HTERT RPE-1 (cell line): Measurements from ENCODE around the gene MLLT1.
"Not testable (repeated sequence)": the region's sequence is repeated elsewhere in the genome, so short reads cannot be mapped to it uniquely, and the experiment has no call there.

Experiments
- in situ Hi-C: fragments of 300-500 bp; cut with MboI; formaldehyde crosslinking; loops from 4 replicates; pipeline ENCODE4 v1.14.3; 2020; ENCODE audit warnings: low sequenced_read_pairs

MLLT1 gene

GRCh38 chr19:6279931-6280591 lies at the start of gene MLLT1:
Gene MLLT1 (minus strand): TSS chr19:6279975. CDS start chr19:6279784, 191 bp downstream.
- in situ Hi-C loops, result no loop called here

- in situ Hi-C loops, result no loop called here
Observed at GRCh38 chr19:6326815-6327214, 47.0 kb upstream of the MLLT1 start.

GRCh38 chr19:6325614-6326013 lies 45.8 kb upstream of the MLLT1 start:
- in situ Hi-C loops, result no loop called here

GRCh38 chr19:6324757-6325156 lies 45.0 kb upstream of the MLLT1 start:
- in situ Hi-C loops, result no loop called here

GRCh38 chr19:6322284-6322683 lies 42.5 kb upstream of the MLLT1 start:
- in situ Hi-C loops, result no loop called here

GRCh38 chr19:6319376-6319775 lies 39.6 kb upstream of the MLLT1 start:
- in situ Hi-C loops, result no loop called here

- in situ Hi-C loops, result no loop called here
Observed at GRCh38 chr19:6318772-6319171, 39.0 kb upstream of the MLLT1 start.

GRCh38 chr19:6315646-6316045 lies 35.9 kb upstream of the MLLT1 start:
- in situ Hi-C loops, result not testable (repeated sequence)

GRCh38 chr19:6313398-6313969 lies 33.7 kb upstream of the MLLT1 start:
- in situ Hi-C loops, result no loop called here

GRCh38 chr19:6312018-6312417 lies 32.2 kb upstream of the MLLT1 start:
- in situ Hi-C loops, result no loop called here

GRCh38 chr19:6298413-6298812 lies 18.6 kb upstream of the MLLT1 start:
- in situ Hi-C loops, result no loop called here

- in situ Hi-C loops, result no loop called here
Observed at GRCh38 chr19:6297202-6297601, 17.4 kb upstream of the MLLT1 start.

GRCh38 chr19:6292006-6292405 lies 12.2 kb upstream of the MLLT1 start:
- in situ Hi-C loops, result no loop called here

- in situ Hi-C loops, result no loop called here
Observed at GRCh38 chr19:6288737-6289136, 9.0 kb upstream of the MLLT1 start.

- in situ Hi-C loops, result no loop called here
Observed at GRCh38 chr19:6287269-6287885, 7.6 kb upstream of the MLLT1 start.

- in situ Hi-C loops, result no loop called here
Observed at GRCh38 chr19:6286676-6287075, 6.9 kb upstream of the MLLT1 start.

- in situ Hi-C loops, result not testable (repeated sequence)
Observed at GRCh38 chr19:6282393-6282792, 2.6 kb upstream of the MLLT1 start.

GRCh38 chr19:6279620-6279930 lies 200 bp downstream of the MLLT1 start:
- in situ Hi-C loops, result no loop called here

- in situ Hi-C loops, result no loop called here
Observed at GRCh38 chr19:6278740-6279619, 795 bp downstream of the MLLT1 start.

GRCh38 chr19:6278051-6278450 lies 1.7 kb downstream of the MLLT1 start:
- in situ Hi-C loops, result no loop called here

- in situ Hi-C loops, result no loop called here
Observed at GRCh38 chr19:6276447-6276846, 3.3 kb downstream of the MLLT1 start.
